ENCODE results near the gene PCA3.
A peak's percentile ranks its signal among the peaks of the same experiment; 100 is the strongest.

The PCA3 gene

DNA sequence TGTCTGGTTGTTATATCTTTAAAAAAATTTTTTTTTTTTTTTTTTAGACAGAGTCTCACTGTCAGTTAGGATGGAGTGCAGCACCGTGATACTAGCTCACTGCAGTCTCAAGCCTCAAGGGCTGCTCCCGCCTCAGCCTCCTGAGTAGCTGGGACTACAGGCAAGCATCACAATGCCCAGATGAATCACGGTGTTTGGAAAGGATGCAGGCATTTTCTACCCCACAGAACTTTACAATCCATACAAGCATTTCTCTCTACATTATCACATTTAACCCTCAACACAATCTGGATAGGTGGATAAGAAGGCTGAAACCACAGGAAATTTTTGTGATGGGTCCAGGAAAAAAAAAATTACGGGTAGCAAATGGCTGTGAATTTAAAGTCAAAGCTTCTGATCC, 5.8 kb upstream of the PCA3 start:
- no peak for DNase-seq

DNA sequence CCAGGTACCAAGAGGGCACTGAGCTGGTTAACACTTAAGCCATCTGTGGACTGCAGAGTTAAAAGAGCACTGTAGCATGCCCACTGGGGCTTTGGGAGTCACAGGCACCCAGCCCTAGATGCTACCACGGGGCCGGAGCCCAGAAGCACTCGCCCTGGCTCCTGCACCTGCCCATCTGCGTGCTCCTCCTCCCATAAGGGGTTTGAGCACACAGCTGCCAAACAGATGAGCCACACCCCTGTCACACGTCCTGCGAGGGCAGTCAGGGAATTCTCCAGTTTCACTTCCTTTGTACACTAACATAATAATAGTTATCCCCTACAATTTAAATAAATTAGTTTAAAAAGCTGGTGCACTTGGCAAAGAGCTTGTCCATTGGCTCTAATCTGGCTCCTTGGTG, 4.5 kb upstream of the PCA3 start:
- DNase-seq = no peak

DNA sequence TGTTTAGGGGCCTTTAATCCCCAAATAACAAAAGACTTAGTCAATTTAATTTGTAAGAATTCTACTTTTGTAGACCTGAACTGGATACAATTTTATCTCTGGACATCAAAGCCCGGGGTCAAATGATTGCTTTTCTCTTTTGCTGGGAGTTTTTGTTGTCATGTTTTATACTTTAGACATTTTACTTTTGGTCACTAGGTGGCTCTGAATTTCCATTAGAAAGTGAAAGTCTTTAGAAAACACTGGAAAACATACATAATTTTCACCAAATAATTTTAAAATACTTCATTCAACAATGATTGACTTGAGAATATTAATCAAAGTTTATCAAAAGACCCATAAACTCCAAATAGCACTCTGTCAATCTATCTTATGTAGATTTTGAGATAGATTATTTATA, 2.8 kb upstream of the PCA3 start:
- DNase-seq = peak; percentile 9

DNA sequence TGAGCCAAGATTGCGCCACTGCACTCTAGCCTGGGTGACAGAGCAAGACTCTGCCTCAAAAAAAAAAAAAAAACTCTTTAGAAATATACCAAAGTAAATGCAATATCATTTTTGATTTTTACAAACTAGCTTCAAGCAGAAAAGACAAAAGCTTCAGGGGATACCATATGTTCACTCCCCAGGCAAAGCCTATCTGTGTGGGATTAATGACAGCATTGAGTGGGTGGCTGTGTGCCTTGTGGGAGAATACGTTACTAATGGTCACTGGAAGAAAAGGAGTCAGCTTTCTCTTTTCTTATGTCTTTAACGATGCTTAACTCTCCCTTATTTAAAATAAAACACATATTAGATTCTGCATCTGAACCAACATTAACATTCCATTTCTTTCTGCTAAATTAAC, 1.9 kb downstream of the PCA3 start:
- no peak for DNase-seq

DNA sequence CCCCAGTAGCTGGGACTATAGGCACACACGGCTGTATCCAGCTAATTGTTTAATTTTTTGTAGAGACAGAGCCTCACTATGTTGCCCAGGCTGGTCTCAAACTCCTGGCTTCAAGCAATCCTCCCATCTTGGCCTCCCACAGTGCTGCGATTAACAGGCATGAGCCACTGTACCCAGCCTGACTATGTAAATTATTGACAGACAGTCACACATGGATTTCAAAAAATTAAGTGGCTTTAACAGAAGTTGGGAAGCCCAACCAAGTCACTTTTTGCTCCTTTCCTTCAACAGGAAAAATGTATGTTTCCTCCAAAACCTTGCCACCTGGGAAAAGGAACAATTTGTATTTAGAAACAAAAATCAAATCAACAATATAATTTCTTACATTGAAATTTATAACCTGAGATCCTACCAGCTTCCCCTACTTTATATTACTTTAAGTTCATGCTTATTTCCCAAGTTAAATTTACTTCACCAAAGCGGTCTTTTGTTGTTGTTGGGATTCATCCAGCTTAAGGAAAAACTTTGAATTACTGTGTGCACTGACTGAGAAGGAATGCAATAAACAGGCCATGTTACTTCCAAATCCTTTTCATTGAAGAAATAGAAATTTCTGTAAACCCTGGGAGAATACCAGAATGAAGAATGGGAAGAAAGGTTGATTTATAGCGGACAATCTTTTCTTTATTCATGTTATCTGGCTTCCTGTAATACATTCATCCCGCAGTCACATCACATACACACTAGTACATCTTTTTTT, 8.6 kb downstream of the PCA3 start:
- DNase-seq = no peak

DNA sequence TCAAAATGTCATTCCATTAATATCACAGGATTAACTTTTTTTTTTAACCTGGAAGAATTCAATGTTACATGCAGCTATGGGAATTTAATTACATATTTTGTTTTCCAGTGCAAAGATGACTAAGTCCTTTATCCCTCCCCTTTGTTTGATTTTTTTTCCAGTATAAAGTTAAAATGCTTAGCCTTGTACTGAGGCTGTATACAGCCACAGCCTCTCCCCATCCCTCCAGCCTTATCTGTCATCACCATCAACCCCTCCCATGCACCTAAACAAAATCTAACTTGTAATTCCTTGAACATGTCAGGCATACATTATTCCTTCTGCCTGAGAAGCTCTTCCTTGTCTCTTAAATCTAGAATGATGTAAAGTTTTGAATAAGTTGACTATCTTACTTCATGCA, 20.6 kb downstream of the PCA3 start:
- DNase-seq = no peak

DNA sequence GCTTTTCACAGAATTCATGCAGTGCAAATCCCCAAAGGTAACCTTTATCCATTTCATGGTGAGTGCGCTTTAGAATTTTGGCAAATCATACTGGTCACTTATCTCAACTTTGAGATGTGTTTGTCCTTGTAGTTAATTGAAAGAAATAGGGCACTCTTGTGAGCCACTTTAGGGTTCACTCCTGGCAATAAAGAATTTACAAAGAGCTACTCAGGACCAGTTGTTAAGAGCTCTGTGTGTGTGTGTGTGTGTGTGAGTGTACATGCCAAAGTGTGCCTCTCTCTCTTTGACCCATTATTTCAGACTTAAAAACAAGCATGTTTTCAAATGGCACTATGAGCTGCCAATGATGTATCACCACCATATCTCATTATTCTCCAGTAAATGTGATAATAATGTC, 21.3 kb downstream of the PCA3 start:
- DNase-seq = no peak

DNA sequence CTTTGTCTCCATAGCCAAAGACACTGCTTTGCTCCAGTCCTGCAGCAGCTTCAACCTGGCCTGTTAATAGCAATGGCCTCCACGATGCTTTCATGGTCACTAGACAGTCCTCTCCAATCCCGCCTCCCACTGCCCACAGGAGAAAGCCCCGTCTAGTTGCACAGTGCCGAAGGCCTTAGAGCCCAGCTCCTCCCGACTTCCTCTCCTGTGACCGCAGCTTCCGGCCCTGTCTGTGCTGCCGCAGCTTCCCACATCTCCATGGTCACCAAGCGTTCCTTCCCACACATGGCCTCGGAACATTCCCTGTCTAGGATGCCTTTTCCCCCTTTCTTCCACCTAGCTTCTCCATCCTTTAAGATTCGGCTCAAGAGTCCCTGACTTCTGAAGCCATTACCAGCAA, 23.4 kb downstream of the PCA3 start:
- DNase-seq = no peak

DNA sequence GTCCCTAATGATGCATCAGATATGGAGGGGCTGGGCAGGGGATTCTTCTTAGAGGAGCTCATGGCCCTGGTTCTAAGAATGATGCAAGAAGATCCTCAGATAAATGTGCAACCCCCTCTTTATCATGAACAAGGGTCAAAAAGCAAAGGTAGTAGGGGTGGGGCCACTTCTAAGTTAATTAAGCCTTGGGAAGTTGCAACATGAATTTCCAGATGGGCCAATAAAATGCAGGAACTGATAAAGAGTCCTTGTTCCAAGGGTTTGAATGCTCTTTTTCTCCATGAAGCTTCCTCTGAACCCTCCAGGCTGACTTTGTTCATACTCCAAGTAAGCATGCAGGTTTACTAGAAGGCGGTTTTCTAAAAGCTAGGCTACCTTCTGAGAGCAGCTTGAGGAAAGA, 25.6 kb downstream of the PCA3 start:
- DNase-seq = no peak

DNA sequence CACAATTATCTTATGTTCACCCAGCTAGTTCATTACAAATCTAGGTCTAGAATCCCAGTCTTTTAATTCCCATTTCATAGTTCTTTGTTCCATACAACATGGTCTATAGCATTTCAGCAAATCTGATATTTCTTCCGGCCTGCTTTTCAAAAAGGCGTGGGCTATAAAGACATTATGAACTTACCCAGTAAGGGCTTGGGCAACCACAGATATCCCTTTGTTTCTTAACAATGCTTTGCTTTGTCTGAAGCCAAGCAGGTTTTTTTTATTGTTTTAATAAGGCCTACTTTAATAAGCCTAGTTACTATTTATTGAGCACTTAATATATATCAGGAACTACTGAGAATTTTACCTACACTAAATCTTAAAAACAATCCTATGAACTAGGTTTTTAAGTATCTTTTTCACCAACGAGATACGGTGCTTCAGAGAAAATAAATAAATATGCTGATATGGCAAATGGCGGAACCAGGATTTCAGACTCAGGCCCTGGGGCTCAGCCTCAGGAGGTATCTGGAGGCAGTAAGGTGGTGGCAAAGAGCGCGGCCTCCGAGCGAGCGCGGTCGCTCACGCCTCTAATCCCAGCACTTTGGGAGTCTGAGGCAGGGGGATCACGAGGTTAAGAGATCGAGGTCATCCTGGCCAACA, 29.7 kb downstream of the PCA3 start:
- no peak for DNase-seq

DNA sequence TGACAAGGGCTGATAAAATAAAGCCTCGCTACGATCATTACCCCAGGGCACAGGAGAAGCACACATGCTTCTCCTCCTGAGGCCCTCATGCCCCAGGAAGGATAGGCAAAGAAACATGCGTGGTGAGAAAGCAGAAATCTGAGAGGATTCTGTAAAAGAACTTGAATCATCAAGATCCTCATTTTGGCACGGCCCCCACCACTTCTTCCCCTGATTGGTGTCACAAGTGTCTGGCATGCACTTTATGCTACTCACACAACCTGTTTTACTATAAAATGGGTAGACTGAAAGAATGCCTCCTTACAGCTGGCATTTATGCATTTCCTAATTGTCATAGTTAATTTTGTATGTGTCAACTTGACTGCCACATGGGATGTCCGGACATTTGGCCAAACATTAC, 32.1 kb downstream of the PCA3 start:
- no peak for DNase-seq

DNA sequence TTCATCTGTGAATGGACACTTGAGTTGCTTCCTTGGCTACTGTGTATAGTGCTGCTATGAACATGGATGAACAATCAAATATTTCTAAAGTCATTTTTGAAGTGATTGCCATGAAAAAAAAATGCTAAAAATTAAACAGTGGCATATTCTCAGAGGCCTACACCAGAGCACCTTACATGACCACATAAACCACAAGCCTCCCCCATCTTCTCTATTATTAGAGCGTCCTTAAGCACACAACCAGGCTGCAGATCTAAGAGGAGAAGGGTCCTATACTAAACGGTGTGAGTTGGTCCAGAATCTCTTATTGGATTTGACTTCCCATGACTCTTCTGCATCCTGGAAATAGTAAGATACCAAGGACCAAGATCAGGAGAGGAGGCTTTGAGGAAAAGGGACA, 34.3 kb downstream of the PCA3 start:
- no peak for DNase-seq

DNA sequence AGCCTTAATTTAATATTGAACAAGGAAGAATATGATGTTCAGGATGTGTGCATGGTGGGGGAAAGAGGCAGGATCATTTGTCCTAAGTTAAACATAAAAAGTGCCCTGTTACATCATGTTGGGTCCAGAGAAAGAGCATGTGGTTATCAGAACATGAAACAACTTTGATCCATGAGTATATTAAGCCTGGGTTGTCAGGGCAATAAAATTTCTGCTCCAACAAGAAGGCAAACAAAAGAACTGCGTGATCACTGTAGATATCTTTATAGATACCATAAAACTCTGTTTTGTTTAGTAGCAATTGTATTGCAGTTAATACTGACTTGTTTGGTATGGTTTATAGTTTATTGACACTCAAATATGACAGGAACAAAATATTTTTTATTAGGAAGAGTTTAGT, 35.2 kb downstream of the PCA3 start:
- no peak for DNase-seq

DNA sequence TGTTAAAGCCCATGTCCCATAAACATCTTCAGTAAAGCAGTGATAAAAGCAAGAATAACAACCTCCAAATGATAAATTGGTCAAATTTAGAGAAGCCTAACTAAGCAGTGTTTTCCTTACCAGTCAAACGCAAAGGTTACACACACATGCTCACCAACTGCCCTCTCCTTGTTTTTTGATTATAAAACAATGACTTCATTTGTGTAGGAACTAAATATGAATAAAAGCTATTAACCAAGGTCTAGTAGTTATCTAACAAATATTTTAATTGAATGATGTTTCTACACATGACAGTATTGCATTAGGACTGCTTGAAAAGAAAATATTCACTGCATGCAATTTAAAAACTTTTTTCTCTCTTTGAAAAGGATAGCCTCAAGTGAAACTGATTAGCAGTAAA, 36.7 kb downstream of the PCA3 start:
- no peak for DNase-seq

DNA sequence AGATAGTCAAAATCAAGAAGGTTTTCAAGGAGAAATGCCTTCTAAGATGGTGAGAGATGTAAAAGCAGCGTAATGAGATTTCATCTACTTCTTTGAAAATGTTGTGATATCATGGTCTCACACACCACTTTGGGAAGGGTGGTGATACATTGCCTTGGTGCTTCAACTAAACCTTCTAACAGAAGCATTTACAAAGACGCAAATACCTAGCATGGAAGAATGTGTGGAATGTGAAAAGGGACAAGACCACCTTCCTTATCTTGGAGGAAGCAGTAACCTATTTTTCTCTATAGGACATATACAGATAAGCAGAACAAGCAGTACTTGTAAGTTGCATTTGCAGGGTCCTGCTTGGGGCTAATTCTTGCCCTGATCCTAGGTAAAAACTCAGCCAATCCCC, 38.8 kb downstream of the PCA3 start:
- no peak for DNase-seq

DNA sequence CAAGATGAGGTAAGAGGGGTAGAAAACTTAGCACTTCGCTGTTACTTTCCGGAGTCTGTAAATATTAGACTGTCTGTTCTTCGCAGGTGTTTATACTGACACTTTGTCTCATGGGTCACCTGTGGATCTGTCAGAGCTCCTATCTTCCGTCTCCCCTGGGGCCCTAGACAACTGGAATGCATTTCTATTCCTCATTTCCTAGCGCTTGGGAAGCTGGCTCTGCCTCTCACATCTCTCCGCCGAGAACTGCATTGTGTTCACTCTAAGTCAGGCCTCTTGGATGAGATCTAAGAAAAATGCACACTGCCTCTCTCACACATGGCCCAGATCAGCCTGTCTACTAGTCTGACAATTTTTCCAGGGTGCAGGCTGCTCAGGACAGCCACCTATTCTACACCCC, 39.5 kb downstream of the PCA3 start:
- no peak for DNase-seq

DNA sequence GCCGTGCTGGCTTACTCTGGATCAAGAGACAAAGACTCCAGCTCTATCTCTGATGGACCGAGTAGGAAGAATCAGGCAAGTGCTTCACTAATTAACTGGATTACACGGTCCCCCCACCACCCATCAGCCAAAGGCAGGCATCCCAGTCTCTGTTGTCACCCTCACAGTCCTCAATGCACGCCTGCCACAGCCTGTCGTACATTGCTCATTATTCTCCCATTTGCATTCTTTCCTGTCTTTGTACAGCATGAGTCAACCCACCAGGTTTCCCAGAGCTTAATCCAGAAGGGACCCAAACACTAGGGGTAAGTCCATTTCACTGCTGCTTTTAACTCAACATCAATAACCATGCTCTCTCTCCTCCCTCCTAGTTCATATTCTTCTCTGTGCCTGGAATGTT, 44.4 kb downstream of the PCA3 start:
- peak; percentile 18 for DNase-seq

DNA sequence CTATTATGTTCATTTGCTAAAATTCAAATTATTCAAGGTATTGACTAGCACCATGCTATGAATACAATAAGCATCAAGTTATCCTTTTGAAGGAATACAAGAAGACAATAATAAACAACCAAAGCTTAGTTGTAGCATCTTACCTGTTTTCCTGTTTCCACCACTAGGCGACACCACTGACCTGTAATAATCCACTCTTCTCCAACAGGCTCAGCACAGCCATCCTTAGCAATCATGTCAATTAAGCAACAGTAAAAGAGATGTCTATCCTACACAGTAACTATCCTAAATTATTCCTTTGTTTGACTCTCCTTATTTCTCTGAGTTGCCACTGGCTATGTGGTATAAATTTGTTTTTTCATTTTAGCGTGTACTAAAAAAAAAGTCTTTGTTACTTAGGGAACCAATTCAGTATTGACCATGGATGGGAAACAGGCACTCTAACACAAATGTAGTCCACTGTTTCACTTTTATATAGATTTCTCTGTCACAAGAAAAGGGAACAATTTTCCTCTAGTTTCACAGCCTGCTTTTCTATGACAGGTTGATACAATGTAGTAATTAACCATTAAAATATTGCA, 46.2 kb downstream of the PCA3 start:
- DNase-seq = peak; percentile 64

DNA sequence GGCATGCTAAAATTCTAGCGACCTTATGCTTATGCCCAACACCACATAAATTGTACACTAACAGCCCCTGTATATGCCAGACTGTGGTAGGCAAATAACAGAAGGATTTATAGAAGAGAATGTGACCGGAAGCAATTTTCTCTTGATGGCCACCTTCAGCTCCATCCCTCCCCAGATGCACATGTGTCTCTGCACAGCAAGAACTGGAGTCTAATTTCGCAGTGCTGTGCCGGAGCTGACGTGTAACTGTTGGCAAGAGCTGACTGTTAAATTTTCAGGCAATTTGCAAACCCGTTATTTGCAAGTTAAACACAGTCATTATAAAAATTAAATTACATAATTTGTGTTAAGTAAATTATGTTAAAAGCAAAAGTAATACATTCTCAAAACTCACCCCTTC, 48.4 kb downstream of the PCA3 start:
- no peak for DNase-seq

DNA sequence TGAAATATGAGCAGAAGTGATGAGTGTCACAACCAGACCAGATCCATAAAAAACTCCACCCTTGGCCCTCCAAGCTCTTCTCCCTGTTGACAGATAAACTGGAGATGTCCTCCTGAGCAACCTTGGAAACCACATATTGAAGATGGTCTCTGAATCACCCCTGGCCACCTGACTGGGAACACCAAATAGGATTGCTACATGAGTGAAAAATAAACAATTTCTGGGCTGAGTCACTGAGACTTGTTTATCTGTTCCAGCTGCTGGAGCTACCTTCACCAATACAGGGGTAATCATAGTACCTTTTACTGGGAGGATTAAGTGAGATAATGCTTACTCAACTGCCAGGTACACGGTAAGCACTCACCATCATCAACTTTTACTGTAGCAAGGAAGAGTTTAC, 53.3 kb downstream of the PCA3 start:
- DNase-seq = peak; percentile 60

DNA sequence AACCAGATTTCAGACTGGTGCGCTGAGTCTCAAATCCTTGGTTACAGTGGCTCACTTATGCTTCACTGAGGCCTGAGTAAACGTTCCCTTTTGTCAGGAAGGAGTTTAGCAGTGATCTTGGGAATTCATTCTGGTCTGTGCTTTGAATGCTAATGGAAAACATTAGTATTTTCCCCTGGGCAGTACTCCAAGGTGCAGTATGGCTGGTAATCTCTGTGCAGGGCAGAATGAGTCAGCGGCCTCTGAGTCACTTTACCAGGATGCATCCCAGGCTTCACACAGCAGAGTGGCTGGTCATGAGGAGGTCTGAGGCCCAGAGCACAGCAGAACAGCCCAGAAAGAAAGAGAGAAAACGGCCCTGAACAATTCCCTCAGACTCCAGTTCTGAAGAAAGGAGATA, 54.0 kb downstream of the PCA3 start:
- peak; percentile 98 for DNase-seq

DNA sequence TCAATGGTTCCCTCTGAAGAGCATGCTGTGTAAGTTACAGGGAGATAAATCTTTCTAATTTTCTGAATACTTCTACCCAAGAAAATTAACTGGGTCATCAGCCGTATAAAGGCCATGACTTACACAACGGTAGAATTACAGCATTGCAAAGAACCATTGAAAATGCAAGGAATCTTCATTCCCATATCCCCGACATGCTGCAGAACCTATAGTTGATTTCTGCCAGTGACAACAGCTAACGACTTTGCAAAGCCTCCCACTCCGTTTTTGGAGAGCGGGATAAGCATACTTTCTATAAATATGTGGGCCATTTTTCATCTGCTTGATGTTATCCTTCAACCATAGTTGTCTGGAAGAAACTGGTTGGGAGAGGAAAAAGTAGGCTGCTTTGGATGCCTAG, 56.2 kb downstream of the PCA3 start:
- no peak for DNase-seq

DNA sequence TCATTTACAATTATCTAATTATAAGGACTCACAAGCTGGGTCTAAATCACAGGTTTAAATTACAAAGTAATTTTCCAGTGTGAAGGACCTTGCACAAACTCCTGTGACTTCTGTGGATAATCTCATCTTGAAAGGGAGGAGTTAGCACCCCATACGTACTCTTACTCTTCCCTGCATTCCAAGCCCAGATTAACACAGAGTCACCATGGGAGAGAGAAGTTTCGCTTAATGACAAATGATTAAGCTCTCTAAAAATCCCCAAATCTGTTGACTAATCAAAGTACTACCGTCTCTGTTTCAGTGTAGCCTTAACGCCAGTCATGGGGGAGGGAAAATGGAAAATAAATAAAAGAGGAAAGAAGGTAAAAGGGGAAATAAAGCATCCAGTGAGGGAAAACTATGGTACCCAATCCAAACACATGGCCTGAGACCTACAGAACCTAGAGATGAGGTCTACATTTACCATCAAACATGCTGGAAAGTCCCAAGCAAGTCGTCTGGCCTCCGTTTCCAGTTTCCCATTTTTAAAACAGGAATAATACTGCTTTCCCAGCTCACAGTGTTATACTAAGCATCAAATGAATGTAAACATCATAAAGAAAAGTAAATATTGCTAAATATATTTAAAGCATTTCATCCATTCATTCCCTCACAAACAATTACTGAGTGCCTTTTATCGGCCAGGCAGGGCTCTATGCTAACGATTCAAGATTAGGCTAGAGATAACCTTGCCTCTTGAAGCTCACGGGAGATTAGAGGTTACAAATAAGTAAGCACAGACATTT, 63.2 kb downstream of the PCA3 start:
- no peak for DNase-seq

DNA sequence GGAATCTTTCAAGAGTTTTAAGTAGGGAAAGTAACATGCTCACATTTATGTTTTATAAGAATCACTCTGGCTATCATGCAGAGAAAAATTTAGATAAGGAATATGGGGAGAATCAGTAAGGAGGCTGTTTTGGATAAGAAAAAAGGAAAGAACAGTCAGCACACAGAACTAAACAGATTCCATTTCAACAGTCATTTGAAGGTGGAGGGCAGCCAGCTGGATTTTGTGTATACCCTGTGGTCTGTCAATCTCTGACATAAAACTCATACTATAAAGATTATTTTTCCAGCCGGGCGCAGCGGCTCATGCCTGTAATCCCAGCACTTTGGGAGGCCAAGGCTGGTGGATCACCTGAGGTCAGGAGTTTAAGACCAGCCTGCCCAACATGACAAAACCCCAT, 64.2 kb downstream of the PCA3 start:
- DNase-seq = no peak
